Gastroesophageal sphincter (tissue), 4 donors: ENCODE data around the gene FBP2. TPM values are rescaled to one million over a fixed set of nuclear protein-coding genes. Genes with fewer than 3 reads are reported as not detected.

ENCODE experiments used
- ATAC-seq: fragments of 150-250 bp; one replicate; pipeline ENCODE4 v1.9.1; 2016; ENCODE audit warnings: mild to moderate bottlenecking, moderate library complexity
- H3K27ac ChIP-seq, 4 donors: fragments of 200-600 bp; sonication (generic) in 3 of 4; 1 replicate in 3 of 4; 2 replicates in 1 of 4; pipeline ENCODE4 v1.5.1; 2016 to 2019
- H3K27me3 ChIP-seq: fragments of 200-600 bp; sonication (generic); one replicate; pipeline ENCODE4 v1.5.1; 2019
- H3K36me3 ChIP-seq, 2 donors: fragments of 200-600 bp; sonication (generic); one replicate each; pipeline ENCODE4 v1.5.1; 2019; ENCODE audit warnings: control low read depth in 1 of 2
- H3K4me1 ChIP-seq, 3 donors: fragments of 200-600 bp; sonication (generic); 1 replicate in 2 of 3; 2 replicates in 1 of 3; pipeline ENCODE4 v1.5.1; 2016 to 2019; ENCODE audit warnings: control low read depth in 2 of 3
- H3K4me3 ChIP-seq, 2 donors: fragments of 200-600 bp; sonication (generic); one replicate each; pipeline ENCODE4 v1.5.1; 2019; ENCODE audit warnings: mild to moderate bottlenecking in 1 of 2, moderate library complexity in 1 of 2
- H3K9me3 ChIP-seq, 3 donors: fragments of 200-600 bp; sonication (generic); one replicate each; pipeline ENCODE4 v1.5.1; 2017 to 2019; ENCODE audit warnings: control low read depth in 2 of 3
- CTCF ChIP-seq, 4 experiments: fragments of 200-600 bp in 2 of 4; fragments of 450-650 bp in 2 of 4; sonication (generic) in 1 of 4; IDR thresholded peaks; one replicate each; pipeline ENCODE4 v1.5.1; 2017 to 2019; ENCODE audit warnings: antibody characterized with exemption in 4 of 4, mild to moderate bottlenecking in 2 of 4, moderate library complexity in 2 of 4
- EP300 ChIP-seq: sonication (generic); formaldehyde crosslinking; IDR thresholded peaks from one replicate; pipeline ENCODE4 v1.6.1; 2017; ENCODE audit warnings: antibody characterized with exemption, mild to moderate bottlenecking
- POLR2A ChIP-seq, 2 donors: fragments of 450-650 bp; IDR thresholded peaks; one replicate each; pipeline ENCODE4 v1.6.1; 2017; ENCODE audit warnings: antibody characterized with exemption in 2 of 2, mild to moderate bottlenecking in 2 of 2, moderate library complexity in 1 of 2
- POLR2AphosphoS5 ChIP-seq: sonication (generic); formaldehyde crosslinking; IDR thresholded peaks from one replicate; pipeline ENCODE4 v1.6.1; 2017; ENCODE audit warnings: antibody characterized with exemption
- WGBS, 2 donors: methylation state at CpG; one replicate each; pipeline ENCODE4 v1.1.5; 2018; ENCODE audit warnings: low coverage in 1 of 2; 5-methylcytosine and 5-hydroxymethylcytosine counted together
- total RNA-seq, 4 donors: library from RNA; depleted of rRNA; stranded (reverse); fragments of >200 nt; gene quantifications; one replicate each; pipeline ENCODE4 v1.1.0, GENCODE V29; 2016

The FBP2 gene
- total RNA-seq, 4 donors from 2014 or later: not detected

GRCh38 chr9:94533155-94533554 is 60.5 kb downstream of the FBP2 start:
- H3K27me3 ChIP-seq: peaks cover 3% of the 10 kb centered on the region
- H3K9me3 ChIP-seq: no peaks in the 10 kb centered on the region
- TF ChIP-seq POLR2A (IDR thresholded peaks at IDR 0.05) (no peak), CTCF (IDR thresholded peaks at IDR 0.05) (no peak), POLR2AphosphoS5 (no peak), EP300 (no peak)
- no peak overlapping the region for H3K4me3 ChIP-seq
- WGBS, 2 donors: 91 to 100% methylated on average over 1 of the region's 1 CpG
- no peaks in the 10 kb centered on the region for H3K36me3 ChIP-seq
- ATAC-seq: no peak
- no peaks in the 10 kb centered on the region for H3K4me1 ChIP-seq
- H3K27ac ChIP-seq: no peak overlapping the region

DNA sequence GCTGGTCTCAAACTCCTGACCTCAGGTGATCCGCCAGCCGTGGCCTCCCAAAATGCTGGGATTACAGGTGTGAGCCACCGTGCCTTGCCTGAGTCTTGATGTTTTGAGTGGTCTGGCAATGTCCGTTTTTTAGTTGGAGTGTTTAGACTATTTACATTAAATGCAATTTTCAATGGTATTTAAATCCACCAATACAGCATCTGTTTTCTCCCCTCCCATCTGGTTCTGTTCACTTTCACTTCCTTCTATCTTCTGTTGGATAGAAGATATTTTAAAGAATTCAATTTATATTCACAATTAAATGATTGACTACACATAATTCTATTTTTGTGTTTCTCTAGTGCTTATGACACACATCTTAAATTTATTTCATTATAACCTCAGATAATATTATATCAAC is 64.7 kb downstream of the FBP2 start:
- H3K27me3 ChIP-seq: peaks cover 3% of the 10 kb centered on the region
- H3K27ac ChIP-seq: no peak overlapping the region
- ATAC-seq: no peak
- WGBS, 2 donors: 69 to 80% methylated on average over 2 to 4 of the region's 4 CpGs
- H3K4me1 ChIP-seq: no peaks in the 10 kb centered on the region
- no peaks in the 10 kb centered on the region for H3K9me3 ChIP-seq
- no peak overlapping the region for H3K4me3 ChIP-seq
- TF ChIP-seq POLR2AphosphoS5 (no peak), EP300 (no peak), POLR2A (IDR thresholded peaks at IDR 0.05) (no peak), CTCF (IDR thresholded peaks at IDR 0.05) (no peak)
- no peaks in the 10 kb centered on the region for H3K36me3 ChIP-seq

DNA sequence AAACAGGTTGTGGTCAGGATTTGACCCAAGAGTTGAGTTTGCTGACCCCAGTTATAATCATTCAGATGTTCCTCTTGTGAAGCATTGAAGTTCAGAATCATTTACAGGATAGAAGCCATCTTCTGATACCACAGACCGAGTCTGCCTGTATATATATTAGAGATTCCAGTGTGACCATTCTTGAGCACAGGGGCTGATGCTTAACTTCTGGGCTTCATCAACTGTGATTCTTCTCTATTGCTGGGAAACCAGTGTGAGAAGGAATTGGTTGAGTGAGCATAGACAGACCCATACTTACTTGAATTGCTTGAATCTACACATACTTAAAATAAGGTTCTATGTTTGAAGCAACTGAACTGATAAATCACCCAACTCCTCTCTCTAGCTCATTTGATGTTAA is 66.7 kb downstream of the FBP2 start:
- TF ChIP-seq POLR2A (IDR thresholded peaks at IDR 0.05) (no peak), EP300 (no peak), CTCF (IDR thresholded peaks at IDR 0.05) (no peak), POLR2AphosphoS5 (no peak)
- no peak overlapping the region for H3K27ac ChIP-seq
- H3K4me3 ChIP-seq: no peak overlapping the region
- 25% methylated on average over 1 of the region's 1 CpG; no CpG with 5 or more reads in 1 of the 2 donors for WGBS, 2 donors
- ATAC-seq: no peak
- no peaks in the 10 kb centered on the region for H3K36me3 ChIP-seq
- no peaks in the 10 kb centered on the region for H3K9me3 ChIP-seq
- H3K4me1 ChIP-seq: no peaks in the 10 kb centered on the region
- H3K27me3 ChIP-seq: peaks cover 3% of the 10 kb centered on the region

GRCh38 chr9:94526271-94526670 is 67.4 kb downstream of the FBP2 start:
- no peak for ATAC-seq
- Histone ChIP-seq H3K9me3 (no peaks in the 10 kb centered on the region), H3K4me1 (no peaks in the 10 kb centered on the region), H3K36me3 (no peaks in the 10 kb centered on the region), H3K27me3 (peaks cover 3% of the 10 kb centered on the region), H3K27ac (no peak overlapping the region), H3K4me3 (no peak overlapping the region)
- 100% methylated on average over 1 of the region's 1 CpG for WGBS, 2 donors
- TF ChIP-seq POLR2AphosphoS5 (no peak), POLR2A (IDR thresholded peaks at IDR 0.05) (no peak), CTCF (IDR thresholded peaks at IDR 0.05) (no peak), EP300 (no peak)

GRCh38 chr9:94525396-94526035 is 68.1 kb downstream of the FBP2 start:
- Histone ChIP-seq H3K27me3 (no peaks in the 10 kb centered on the region), H3K4me3 (no peak overlapping the region), H3K36me3 (no peaks in the 10 kb centered on the region), H3K9me3 (no peaks in the 10 kb centered on the region), H3K27ac (no peak overlapping the region), H3K4me1 (no peaks in the 10 kb centered on the region)
- no peak for ATAC-seq
- WGBS, 2 donors: 90 to 97% methylated on average over 4 to 6 of the region's 7 CpGs
- no peak for TF ChIP-seq POLR2A (IDR thresholded peaks at IDR 0.05)
